ENCODE measurements around the gene CYB5D1. TPM values are rescaled to one million over a fixed set of nuclear protein-coding genes. Genes with fewer than 3 reads are reported as not detected.

The CYB5D1 gene
- polyA plus RNA-seq, 1 donor (not counting 4 experiments of a cell fraction or from before 2014, with no cell fraction given): 14.8 TPM

- Histone ChIP-seq H3K4me1 (ENCODE audit: control insufficient read depth, extremely low read depth, insufficient read depth, low read length) (peaks cover 4% of the 10 kb centered on the region), H4K20me1 (ENCODE audit: control insufficient read depth, extremely low read depth, insufficient read depth, low read length) (no peaks in the 10 kb centered on the region), H3K9me1 (ENCODE audit: control insufficient read depth, extremely low read depth, insufficient read depth, low read length) (no peaks in the 10 kb centered on the region), H3K4me2 (ENCODE audit: control insufficient read depth, extremely low read depth, insufficient read depth, low read depth, low read length) (no peak overlapping the region), H3K27ac (ENCODE audit: control insufficient read depth, insufficient read depth, low read length) (no peak overlapping the region), H3K9me3 (ENCODE audit: control insufficient read depth, low read depth, low read length) (no peaks in the 10 kb centered on the region), H2AFZ (ENCODE audit: control insufficient read depth, low read length) (no peak overlapping the region), H3K27me3 (ENCODE audit: control insufficient read depth, extremely low read depth, insufficient read depth, low read length) (peaks cover 5% of the 10 kb centered on the region), H3K36me3 (ENCODE audit: control insufficient read depth in 2 of 2, extremely low read depth in 1 of 2, insufficient read depth in 2 of 2, low read length in 2 of 2) (no peaks in the 10 kb centered on the region), H3K79me2 (ENCODE audit: control insufficient read depth, insufficient read depth, low read length) (no peaks in the 10 kb centered on the region), H3K4me3 (ENCODE audit: control insufficient read depth in 2 of 3, extremely low read depth in 1 of 3, insufficient read depth in 2 of 3, low read depth in 1 of 3, low read length in 3 of 3) (no peak overlapping the region), H3K9ac (ENCODE audit: control insufficient read depth, extremely low read depth, insufficient read depth, low read length) (no peak overlapping the region)
- FAIRE-seq (no peak), DNase-seq (ENCODE audit: low read depth, low spot score) (no peak)
- TF ChIP-seq EZH2 (IDR thresholded peaks at IDR 0.05; ENCODE audit: low read length): no peak
- peak in 2 of 3 experiments; percentile 25 to 35 for TF ChIP-seq CTCF (optimal IDR thresholded peaks at IDR 0.05 in 1 of 3, IDR thresholded peaks at IDR 0.05 in 1 of 3, conservative IDR thresholded peaks at IDR 0.05 in 1 of 3; ENCODE audit: extremely low read depth in 1 of 3, insufficient read depth in 2 of 3, low read length in 3 of 3)
- dilution Hi-C loops (cut with MboI; ENCODE audit: extremely low pct_ligation_motif_present, low sequenced_read_pairs): no loop called here
Observed at GRCh38 chr17:7825206-7825990, 32.4 kb upstream of the CYB5D1 start.

GRCh38 chr17:7830616-7831015 lies 27.2 kb upstream of the CYB5D1 start:
- Histone ChIP-seq H3K9me3 (ENCODE audit: control insufficient read depth, low read depth, low read length) (no peaks in the 10 kb centered on the region), H3K27ac (ENCODE audit: control insufficient read depth, insufficient read depth, low read length) (no peak overlapping the region), H3K9ac (ENCODE audit: control insufficient read depth, extremely low read depth, insufficient read depth, low read length) (no peak overlapping the region), H3K27me3 (ENCODE audit: control insufficient read depth, extremely low read depth, insufficient read depth, low read length) (peaks cover 2% of the 10 kb centered on the region), H3K4me2 (ENCODE audit: control insufficient read depth, extremely low read depth, insufficient read depth, low read depth, low read length) (no peak overlapping the region), H2AFZ (ENCODE audit: control insufficient read depth, low read length) (no peak overlapping the region), H3K9me1 (ENCODE audit: control insufficient read depth, extremely low read depth, insufficient read depth, low read length) (no peaks in the 10 kb centered on the region), H3K4me1 (ENCODE audit: control insufficient read depth, extremely low read depth, insufficient read depth, low read length) (peaks cover 6% of the 10 kb centered on the region), H4K20me1 (ENCODE audit: control insufficient read depth, extremely low read depth, insufficient read depth, low read length) (no peaks in the 10 kb centered on the region), H3K36me3 (ENCODE audit: control insufficient read depth in 2 of 2, extremely low read depth in 1 of 2, insufficient read depth in 2 of 2, low read length in 2 of 2) (no peaks in the 10 kb centered on the region), H3K79me2 (ENCODE audit: control insufficient read depth, insufficient read depth, low read length) (no peaks in the 10 kb centered on the region), H3K4me3 (ENCODE audit: control insufficient read depth in 2 of 3, extremely low read depth in 1 of 3, insufficient read depth in 2 of 3, low read depth in 1 of 3, low read length in 3 of 3) (no peak overlapping the region)
- no peak for DNase-seq (ENCODE audit: low read depth, low spot score)
- TF ChIP-seq CTCF (optimal IDR thresholded peaks at IDR 0.05 in 1 of 3, IDR thresholded peaks at IDR 0.05 in 1 of 3, conservative IDR thresholded peaks at IDR 0.05 in 1 of 3; ENCODE audit: extremely low read depth in 1 of 3, insufficient read depth in 2 of 3, low read length in 3 of 3) (no peak), EZH2 (IDR thresholded peaks at IDR 0.05; ENCODE audit: low read length) (no peak)
- FAIRE-seq: no peak
- dilution Hi-C loops (cut with MboI; ENCODE audit: extremely low pct_ligation_motif_present, low sequenced_read_pairs): no loop called here
